Loucy (cell line): ENCODE measurements around the gene CCDC59.
"Not testable (repeated sequence)": the region's sequence is repeated elsewhere in the genome, so short reads cannot be mapped to it uniquely, and the experiment has no call there.

Experiments used
- EZH2phosphoT487 ChIP-seq: fragments of 200-600 bp; IDR thresholded peaks from 2 replicates; pipeline ENCODE4 v1.6.1; 2018; ENCODE audit warnings: antibody characterized with exemption, mild to moderate bottlenecking, moderate library complexity, borderline replicate concordance
- TF ChIP-seq, protein P1 (sequence below): fragments of 200-600 bp; sonication (generic); conservative IDR thresholded peaks from 2 replicates; pipeline ENCODE4 v1.5.1; 2014; ENCODE audit warnings: mild to moderate bottlenecking, antibody characterized with exemption, low read length

DNA sequence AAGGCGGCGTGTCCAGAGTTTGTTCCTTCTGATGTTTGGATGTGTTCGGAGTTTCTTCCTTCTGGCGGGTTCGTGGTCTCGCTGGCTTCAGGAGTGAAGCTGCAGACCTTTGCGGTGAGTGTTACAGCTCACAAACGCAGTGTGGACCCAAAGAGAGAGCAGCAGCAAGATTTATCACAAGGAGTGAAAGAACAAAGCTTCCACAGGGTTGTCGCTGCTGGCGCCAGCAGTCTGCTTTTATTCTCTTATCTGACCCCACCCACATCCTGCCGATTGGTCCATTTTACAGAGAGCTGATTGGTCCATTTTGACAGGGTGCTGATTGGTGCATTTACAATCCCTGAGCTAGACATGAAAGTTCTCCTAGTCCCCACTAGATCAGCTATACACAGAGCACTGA, 2.6 kb upstream of the CCDC59 start:
- TF ChIP-seq, protein P1, sequence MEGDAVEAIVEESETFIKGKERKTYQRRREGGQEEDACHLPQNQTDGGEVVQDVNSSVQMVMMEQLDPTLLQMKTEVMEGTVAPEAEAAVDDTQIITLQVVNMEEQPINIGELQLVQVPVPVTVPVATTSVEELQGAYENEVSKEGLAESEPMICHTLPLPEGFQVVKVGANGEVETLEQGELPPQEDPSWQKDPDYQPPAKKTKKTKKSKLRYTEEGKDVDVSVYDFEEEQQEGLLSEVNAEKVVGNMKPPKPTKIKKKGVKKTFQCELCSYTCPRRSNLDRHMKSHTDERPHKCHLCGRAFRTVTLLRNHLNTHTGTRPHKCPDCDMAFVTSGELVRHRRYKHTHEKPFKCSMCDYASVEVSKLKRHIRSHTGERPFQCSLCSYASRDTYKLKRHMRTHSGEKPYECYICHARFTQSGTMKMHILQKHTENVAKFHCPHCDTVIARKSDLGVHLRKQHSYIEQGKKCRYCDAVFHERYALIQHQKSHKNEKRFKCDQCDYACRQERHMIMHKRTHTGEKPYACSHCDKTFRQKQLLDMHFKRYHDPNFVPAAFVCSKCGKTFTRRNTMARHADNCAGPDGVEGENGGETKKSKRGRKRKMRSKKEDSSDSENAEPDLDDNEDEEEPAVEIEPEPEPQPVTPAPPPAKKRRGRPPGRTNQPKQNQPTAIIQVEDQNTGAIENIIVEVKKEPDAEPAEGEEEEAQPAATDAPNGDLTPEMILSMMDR = not testable (repeated sequence)
- TF ChIP-seq EZH2phosphoT487 = not testable (repeated sequence)
